ENCODE results near the gene MAP6. TPM values are rescaled to one million over a fixed set of nuclear protein-coding genes. Genes with fewer than 3 reads are reported as not detected.
A peak's percentile ranks its signal among the peaks of the same experiment; 100 is the strongest.
"Not testable (repeated sequence)": the region's sequence is repeated elsewhere in the genome, so short reads cannot be mapped to it uniquely, and the experiment has no call there.

The MAP6 gene
- 3.3 TPM for polyA plus RNA-seq (2013, experiment 1 of 2; ENCODE audit: insufficient read length)
- 8.6 TPM for polyA plus RNA-seq (2013, experiment 2 of 2; ENCODE audit: insufficient read length)

- peak; percentile 32 for DNase-seq
Measured at GRCh38 chr11:75668451-75669297, at the start of gene MAP6. Gene MAP6, minus strand, starts transcription at chr11:75669038. Its CDS starts 669 bp downstream, at chr11:75668369.

GRCh38 chr11:75717608-75718418 lies 49.0 kb upstream of the MAP6 start, which contains the start of gene MOGAT2:
Gene MOGAT2, plus strand, starts transcription at chr11:75717838. Its CDS starts 51 bp downstream, at chr11:75717889.
- DNase-seq = no peak

DNA sequence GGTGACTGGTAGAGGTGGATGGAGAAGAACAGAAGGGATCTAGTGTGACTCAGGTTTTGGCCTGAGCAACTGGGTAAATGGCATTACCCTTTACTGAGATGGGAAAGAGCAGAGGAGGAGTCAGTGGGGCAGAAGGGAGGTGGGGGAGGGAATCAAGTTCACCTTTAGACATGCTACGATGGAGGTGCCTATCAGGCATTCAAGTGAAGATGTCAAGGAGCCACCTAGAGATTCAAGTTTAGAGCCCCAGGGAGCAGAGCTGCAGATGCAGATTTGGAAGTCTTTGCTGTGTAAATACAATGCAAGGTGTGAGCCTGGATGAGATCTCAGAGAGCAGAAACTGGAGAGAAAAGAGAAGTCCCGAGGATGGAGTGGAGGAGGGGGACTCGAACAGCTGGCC lies 47.8 kb upstream of the MAP6 start:
- DNase-seq = no peak

GRCh38 chr11:75715688-75716087 lies 46.9 kb upstream of the MAP6 start:
- DNase-seq = no peak

- DNase-seq = no peak
Measured at GRCh38 chr11:75714211-75714610, 45.4 kb upstream of the MAP6 start.

DNA sequence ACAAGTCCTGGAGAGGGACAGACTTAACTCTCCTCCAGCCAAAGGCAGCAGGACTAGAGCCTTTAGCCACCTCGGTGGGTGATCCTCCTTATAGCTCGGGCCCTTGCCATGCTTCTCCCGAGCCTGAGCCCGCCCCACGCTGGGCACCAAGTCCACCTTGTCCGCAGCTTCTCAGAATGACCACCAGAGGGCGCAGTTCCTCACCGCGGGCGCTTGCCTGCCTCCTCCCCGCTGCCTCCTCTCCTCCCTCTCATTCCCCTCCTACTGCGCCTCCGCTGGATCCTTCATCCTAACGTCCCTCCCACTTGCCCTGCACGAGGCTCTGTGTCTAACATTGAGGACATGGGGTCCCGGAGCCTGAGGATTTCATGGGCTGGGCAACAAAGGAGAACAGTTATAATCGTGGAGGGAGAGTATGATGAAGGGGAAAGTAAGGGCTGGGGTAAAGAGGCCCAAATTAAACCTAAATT lies 37.5 kb upstream of the MAP6 start:
- peak; percentile 66 for DNase-seq

- DNase-seq = peak; percentile 5
Measured at GRCh38 chr11:75705541-75705940, 36.7 kb upstream of the MAP6 start.

DNA sequence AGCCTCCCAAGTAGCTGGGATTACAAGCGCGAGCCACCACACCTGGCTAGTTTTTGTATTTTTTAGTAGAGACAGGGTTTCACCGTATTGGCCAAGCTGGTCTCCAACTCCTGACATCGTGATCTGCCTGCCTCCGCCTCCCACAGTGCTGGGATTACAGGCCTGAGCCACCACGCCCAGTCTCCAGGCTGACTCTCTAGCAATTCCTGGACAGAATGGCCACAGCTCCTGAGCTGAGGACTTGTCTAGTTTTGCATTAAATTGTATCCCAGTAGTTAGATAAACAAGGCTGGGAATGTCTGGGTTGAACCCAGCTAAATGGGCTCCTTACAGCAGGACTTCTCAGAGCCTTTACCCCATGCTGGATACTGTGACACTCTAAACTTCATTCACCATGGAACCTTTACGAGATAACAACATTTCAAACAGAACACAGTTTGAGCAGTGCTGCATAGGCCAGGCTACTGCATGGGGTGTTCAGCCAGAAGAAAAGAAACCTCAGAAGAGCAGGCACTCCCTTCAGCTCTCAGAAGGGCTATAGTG lies 34.9 kb upstream of the MAP6 start:
- no peak for DNase-seq

- no peak for DNase-seq
Measured at GRCh38 chr11:75700940-75701339, 32.1 kb upstream of the MAP6 start.

DNA sequence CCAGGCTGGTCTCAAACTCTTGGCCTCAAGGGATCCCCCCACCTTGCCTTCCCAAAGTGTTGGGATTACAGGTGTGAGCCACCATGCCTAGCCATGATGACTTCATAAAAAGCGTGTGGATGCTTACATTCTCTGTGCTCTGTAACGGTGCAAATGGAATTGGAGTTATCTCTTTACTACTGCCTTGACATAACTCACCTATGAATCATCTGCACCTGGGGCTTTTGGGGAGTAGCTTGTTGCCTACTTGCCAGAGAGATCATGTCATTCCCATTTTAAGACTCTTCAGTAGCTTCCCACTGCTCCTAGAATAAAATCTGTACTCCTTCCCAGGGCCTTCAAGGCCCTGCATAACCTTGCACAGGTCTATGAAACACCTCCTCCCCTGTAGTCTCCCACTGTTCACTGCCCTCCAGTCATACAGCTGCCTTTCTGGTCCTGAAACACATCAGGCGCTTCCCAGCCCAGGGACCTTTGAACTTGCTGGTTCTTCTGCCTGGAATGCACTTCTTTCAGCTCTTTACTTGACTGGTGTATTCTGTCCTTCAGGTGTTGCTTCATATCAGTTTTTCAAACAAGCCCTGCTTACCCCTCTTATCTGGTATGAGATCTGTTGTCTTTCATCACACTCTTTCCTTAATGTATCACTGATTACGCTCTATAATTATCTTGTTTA lies 29.2 kb upstream of the MAP6 start:
- no peak for DNase-seq

GRCh38 chr11:75691804-75692203 lies 23.0 kb upstream of the MAP6 start:
- DNase-seq = no peak

DNA sequence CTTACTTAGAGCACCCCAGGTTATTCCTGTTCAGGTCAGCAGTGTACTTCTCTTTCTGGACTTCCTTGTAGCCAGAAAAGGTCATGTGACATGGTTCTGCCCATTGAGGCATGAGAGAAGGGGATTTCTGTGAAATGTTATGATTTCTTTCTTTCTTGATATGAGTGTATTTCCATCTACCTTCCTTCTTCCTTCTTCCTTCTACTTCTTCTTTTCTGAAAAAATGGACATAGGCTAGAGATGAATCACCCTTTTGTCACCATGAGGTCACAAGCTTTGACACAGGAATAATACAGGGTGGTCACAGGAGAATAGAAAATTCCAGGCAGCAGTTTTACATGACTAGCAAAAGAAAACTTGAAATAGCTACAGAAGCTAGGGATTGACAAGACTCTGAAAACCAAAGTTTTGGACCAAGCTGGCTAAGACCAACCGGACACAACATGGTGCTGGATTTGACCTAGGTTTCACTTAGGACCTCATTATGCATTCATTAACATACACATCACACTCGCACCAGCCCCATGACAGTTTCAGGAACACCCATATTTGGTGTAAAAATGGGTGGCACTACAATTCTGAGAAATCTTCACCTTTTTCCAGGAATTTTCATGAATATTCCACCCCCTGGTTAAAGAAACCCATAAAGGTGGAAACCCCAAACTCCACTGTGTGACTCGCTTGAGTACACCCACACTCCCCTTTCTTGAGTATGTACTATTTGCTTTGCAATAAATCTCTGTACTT lies 21.2 kb upstream of the MAP6 start:
- DNase-seq = peak; percentile 48

DNA sequence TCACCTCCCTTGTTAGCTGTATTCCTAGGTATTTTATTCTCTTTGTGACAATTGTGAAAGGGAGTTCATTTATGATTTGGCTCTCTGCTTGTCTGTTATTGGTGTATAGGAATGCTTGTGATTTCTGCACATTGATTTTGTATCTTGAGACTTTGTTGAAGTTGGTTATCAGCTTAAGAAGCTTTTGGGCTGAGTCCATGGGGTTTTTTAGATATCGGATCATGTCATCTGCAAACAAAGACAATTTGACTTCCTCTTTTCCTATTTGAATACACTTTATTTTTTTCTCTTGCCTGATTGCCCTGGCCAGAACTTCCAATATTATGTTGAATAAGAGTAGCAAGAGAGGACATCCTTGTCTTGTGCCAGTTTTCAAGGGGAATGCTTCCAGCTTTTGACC lies 15.0 kb upstream of the MAP6 start:
- not testable (repeated sequence) for DNase-seq

DNA sequence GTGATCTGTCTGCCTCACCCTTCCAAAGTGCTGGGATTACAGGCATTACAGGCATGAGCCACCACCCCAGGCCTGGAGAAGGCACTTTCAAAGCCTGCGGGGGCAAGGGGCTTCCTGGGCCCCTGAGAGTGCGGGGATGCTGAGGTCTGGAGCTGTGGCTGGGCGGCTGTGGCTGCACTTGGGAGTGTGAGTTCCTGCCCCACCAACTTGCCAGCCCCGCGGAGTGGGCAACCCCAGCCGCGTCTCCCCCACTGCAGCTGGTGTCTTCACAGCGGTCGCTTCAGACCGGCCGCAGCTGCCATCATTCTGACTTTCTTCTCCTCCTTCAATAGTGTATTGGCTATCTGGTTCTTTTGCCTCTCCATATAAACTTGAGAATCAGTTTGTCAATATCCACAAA lies 10.7 kb upstream of the MAP6 start:
- DNase-seq = no peak

DNA sequence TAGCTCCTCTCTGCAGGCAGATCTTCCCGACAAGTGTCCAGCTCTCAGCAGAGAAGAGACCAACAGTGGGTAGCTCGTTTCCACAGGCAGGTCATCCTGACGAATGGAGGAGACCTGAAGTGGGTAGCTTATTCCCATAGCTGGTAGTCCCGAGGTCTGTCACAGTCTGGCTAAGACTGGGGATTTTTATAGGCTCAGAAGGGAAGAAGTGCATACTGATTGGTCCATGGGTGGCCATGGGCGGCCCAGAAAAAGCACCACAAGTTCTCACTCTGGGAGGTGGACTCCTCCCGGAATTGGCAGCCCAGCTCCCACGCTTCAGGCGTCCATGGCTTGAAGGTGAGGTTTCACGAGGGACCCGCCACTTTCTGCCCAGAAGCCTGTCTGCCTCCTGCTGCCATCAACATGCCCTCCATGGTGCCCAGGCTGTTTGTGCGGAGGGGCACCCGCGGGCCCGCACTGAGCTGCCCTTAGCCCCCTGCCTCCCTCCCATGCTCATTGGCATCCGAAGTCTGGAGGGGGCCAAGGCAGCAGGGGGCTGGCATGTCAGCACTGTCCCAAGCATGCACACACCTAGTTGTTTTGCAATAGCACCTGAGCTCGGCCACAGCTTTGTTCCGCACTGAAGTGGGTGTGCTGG lies 9.9 kb upstream of the MAP6 start:
- no peak for DNase-seq

- no peak for DNase-seq
Measured at GRCh38 chr11:75677909-75678308, 9.1 kb upstream of the MAP6 start.

- DNase-seq = no peak
Measured at GRCh38 chr11:75677275-75677674, 8.4 kb upstream of the MAP6 start.

DNA sequence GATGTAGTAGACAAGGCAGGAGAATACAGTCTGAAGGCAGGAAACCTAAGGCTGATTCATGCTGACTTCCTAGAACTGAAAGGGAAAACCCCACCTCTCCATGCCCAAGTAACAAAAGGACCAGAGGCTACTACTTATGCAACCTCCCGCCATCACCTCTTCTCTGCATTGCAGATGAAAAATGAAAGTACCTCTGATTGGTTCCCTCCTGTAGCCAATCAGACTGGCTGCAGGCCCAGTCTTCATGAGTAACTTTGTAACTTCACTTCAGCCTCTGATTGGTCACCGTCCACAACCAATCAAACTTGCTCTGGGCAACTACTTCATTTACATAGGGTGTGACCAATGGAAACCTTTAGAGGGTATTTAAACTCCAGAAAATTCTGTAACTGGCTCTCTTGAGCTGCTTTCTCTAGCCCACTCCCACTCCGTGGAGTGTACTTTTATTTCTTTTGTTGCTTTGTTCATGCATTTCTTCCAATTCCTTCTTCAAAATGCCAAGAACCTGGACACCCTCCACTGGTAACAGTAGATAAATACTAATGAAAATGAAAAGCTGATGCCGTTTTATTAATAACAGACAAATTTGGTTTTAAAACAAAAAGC lies 5.2 kb upstream of the MAP6 start:
- DNase-seq = peak; percentile 48

DNA sequence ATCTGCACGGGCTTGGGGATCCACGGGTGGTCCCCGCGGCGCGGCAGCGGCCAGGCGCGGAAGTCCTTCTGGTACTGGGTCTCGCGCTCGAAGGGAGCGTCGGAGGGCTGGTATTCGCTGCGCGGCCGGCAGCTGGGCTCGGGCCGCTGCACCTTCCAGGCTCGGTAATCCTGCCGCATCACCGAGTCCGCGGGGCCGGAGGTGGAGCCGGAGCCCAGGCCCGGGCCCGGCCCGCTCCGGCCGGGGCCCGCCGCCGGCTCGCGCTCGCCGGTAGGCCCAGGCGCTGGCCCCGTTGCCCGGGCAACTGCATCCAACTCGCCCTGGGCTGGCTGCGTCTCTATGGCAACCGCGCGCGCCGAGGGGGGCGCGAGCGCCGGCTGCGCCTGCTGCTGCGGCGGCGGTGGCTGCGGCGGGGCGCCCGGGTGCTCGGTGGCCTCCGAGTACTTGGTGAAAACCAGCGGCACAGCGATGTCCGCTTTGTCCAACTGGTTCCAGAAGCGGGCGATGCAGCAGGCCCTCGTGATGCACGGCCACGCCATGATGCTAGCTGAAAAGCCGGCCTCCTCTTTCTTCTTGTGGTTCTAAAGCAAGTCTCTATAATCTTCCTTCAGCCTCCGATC lies 897 bp downstream of the MAP6 start:
- peak; percentile 55 for DNase-seq

- DNase-seq = no peak
Measured at GRCh38 chr11:75667255-75667830, 1.5 kb downstream of the MAP6 start.
